AG10803 (cell line): ENCODE measurements around the gene PREP.
"Not testable (repeated sequence)": the region's sequence is repeated elsewhere in the genome, so short reads cannot be mapped to it uniquely, and the experiment has no call there.

Experiments
- DNase-seq: peaks from one replicate; pipeline ENCODE4 v3.0.0; 2010; ENCODE audit warnings: low read depth
- H3K4me3 ChIP-seq: 2 replicates; pipeline ENCODE4 v1.5.1; 2011; ENCODE audit warnings: mild to moderate bottlenecking, low read length, control low read depth
- CTCF ChIP-seq: conservative IDR thresholded peaks from 2 replicates; pipeline ENCODE4 v1.5.1; 2011; ENCODE audit warnings: mild to moderate bottlenecking, low read length, control low read depth, inconsistent platforms

PREP gene

GRCh38 chr6:105424175-105424783 lies 21.4 kb upstream of the PREP start:
- no peak overlapping the region for H3K4me3 ChIP-seq
- peak; percentile 77 for TF ChIP-seq CTCF
- peak; percentile 57 for DNase-seq

DNA sequence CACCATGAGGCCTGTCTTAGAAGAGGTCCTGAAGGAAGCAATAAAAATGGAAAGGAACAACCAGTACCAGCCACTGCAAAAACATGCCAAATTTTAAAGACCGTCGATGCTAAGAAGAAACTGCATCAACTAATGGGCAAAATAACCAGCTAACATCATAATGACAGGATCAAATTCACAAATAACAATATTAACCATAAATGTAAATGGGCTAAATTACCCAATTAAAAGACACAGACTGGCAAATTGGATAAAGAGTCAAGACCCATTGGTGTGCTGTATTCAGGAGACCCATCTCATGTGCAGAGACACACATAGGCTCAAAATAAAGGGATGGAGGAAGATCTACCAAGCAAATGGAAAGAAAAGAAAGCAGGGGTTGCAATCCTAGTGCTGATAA lies 14.1 kb upstream of the PREP start:
- DNase-seq, H3K4me3 ChIP-seq: not testable (repeated sequence)

DNA sequence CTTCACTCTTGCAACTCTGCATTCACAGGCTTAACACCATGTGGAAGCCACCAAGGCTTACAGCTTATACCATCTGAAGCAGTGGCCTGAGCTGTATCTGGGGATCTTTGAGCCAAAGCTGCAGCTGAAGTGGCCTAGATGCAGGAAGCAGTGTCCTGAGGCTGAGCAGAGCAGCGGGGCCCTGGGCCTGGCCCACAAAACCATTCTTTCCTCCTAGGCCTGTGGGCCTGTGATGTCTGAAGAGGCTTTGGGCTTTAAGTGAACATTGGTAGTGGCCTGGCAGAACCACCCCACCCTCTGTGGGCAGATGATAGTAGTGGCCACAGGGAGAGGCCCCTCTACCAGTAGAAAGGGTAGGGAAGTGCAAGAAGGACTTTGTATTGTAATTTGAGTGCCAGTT lies 6.9 kb upstream of the PREP start:
- TF ChIP-seq CTCF = no peak
- no peak overlapping the region for H3K4me3 ChIP-seq
- DNase-seq = no peak

DNA sequence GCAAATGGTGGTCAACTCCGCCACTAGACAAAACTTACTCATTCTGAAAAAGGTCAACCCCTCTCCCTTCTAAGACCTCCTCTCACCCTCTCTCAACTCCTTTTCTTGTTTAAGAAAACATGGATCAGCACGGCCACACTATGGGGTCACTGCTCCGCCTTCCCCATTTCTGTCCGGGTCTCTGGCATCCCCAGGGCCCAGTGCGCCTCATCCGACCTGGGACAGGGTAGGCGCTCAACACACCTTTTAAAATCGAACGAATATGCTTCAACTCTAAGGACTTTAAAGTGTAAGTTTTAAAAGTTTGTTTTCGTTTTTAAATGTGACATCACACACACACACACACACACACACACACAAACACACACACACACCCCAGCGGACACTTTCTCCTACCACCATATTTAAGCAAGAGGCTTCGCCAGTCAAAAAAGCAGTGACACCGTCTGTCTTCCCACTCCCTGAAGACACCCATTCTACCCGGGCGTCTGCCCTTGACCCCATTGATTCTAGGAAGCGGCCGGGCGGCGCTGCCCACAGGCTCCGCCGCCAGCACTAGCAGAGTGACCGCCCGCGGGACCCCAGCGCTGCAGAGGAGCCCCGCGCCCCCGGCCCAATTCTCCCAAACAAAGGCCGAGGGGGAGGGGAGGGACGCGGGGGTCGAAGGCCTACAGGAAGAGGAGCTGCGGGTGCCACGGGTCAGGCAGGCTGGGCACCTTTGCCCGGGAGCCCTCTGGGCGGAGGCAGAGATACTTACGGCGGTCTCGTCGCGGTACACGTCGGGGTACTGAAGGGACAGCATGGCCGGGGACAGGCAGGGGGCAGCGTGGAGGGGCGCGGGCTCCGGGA lies 568 bp downstream of the PREP start:
- H3K4me3 ChIP-seq = peak overlapping the region; percentile 91
- peak; percentile 52 for DNase-seq
- no peak for TF ChIP-seq CTCF

DNA sequence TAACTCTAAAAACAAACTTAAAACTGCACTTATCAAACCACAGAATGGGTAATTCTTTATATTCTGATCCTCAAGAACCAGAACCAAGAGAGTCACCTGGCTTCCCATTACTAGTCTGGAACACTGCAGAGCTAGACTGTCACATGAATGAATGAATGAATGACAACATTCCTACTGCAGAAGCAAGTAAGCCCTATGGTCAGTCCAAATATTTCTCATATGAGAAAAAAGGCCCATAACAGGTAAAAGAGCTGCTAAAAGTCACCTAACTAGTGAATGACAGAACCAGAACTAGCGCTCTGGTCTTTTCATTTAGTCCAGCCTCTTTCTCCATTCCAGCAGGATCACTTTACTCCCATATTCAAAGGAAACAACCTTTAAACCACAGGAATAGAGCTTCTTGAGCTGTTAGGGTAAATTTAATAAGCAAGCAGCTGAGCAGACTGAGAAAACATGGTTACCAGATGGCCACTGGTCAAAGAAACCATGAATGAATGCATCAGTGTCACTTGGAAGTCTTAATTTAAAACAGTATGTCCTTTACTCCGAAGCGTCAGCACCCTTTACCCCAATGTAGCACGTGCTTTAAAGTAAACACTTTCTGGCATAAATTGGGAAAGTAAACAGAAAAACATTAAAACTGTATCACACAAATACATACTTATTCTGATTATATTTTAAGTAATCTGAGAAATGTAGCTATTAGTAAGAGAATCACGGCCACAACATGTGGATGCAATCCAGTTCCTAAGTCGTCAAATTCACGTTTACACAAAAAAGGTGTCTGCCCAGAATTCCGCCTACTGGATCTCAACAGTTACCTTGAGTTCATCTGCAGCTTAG lies 1.4 kb downstream of the PREP start:
- DNase-seq = peak; percentile 68
- H3K4me3 ChIP-seq = peak overlapping the region; percentile 91
- no peak for TF ChIP-seq CTCF

- no peak for DNase-seq
- no peak overlapping the region for H3K4me3 ChIP-seq
- no peak for TF ChIP-seq CTCF
Measured at GRCh38 chr6:105400501-105400900, 2.4 kb downstream of the PREP start.

- H3K4me3 ChIP-seq = no peak overlapping the region
- no peak for TF ChIP-seq CTCF
- no peak for DNase-seq
Measured at GRCh38 chr6:105398859-105399258, 4.0 kb downstream of the PREP start.
